Measurements from ENCODE around the gene BLOC1S2. TPM values are rescaled to one million over a fixed set of nuclear protein-coding genes. Genes with fewer than 3 reads are reported as not detected.

Gene BLOC1S2
- total and polyA plus RNA-seq, 2 of the 8 experiments (the other 6 are each of a cell fraction or from before 2014, with no cell fraction given) = 25.1 to 50.6 TPM

DNA sequence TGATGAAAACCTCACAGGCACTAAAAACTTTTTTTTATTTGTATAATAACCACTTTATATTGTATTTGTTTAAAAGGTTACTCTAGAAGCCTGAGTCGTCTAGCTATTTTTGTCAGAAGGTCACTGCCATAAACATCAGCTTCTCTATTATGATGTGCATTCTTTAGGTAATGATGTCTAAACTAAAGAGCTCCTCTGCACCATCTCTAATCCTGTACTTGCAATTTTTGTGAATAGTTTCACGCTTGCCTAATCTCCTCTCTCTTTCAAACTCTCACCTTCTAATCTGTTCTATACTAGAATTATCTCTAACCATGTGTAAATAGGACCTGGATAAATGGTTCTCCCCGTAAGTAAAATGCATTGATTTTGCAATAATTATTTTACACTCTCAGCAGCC, 46.6 kb downstream of the BLOC1S2 start:
- no peak overlapping the region for H2AK5ac ChIP-seq (ENCODE audit: low read depth, low read length)
- H4K5ac ChIP-seq (ENCODE audit: insufficient read length, low read depth, low read length) = no peak overlapping the region
- H2BK15ac ChIP-seq (ENCODE audit: low read length) = no peak overlapping the region
- 84% methylated on average over 3 of the region's 3 CpGs; no CpG with 5 or more reads in 1 of the 2 experiments for WGBS, 2 experiments (ENCODE audit: extremely low coverage in 1 of 2, insufficient coverage in 1 of 2, insufficient read length in 1 of 2, insufficient replicate concordance in 2 of 2, low coverage in 1 of 2, low lambda C conversion rate in 2 of 2, missing lambda C conversion rate in 1 of 2)
- no peaks in the 10 kb centered on the region for H3K9me3 ChIP-seq (ENCODE audit: insufficient read depth in 2 of 2, low read depth in 1 of 2, low read length in 1 of 2)
- H3K4me3 ChIP-seq (ENCODE audit: extremely low read depth in 1 of 4, insufficient read depth in 2 of 4, low read depth in 3 of 4, low read length in 4 of 4) = no peak overlapping the region
- no peak overlapping the region for H3K27ac ChIP-seq (ENCODE audit: low read depth, low read length)
- no peaks in the 10 kb centered on the region for H3K23me2 ChIP-seq (ENCODE audit: low read depth, low read length)
- H3K23ac ChIP-seq (ENCODE audit: insufficient read length) = no peak overlapping the region
- no peak overlapping the region for H3K14ac ChIP-seq (ENCODE audit: insufficient read length)
- H3K4ac ChIP-seq (replicated peaks; ENCODE audit: insufficient read length, low read depth, low read length) = no peak overlapping the region
- H2BK5ac ChIP-seq (ENCODE audit: low read depth, low read length) = no peak overlapping the region
- H2BK20ac ChIP-seq (ENCODE audit: low read length) = no peak overlapping the region
- no peak overlapping the region for H4K8ac ChIP-seq (ENCODE audit: extremely low read depth, insufficient read depth, low read length)
- no peaks in the 10 kb centered on the region for H3K4me1 ChIP-seq (replicated peaks in 1 of 4; ENCODE audit: control insufficient read depth in 3 of 4, insufficient read depth in 4 of 4, low read length in 3 of 4)
- H3K36me3 ChIP-seq (ENCODE audit: control insufficient read depth in 2 of 4, insufficient read depth in 4 of 4, low read length in 3 of 4) = peaks cover 7 to 44% (median 38%) of the 10 kb centered on the region in 4 experiments
- H2BK12ac ChIP-seq (ENCODE audit: low read depth, low read length) = no peak overlapping the region
- no peak overlapping the region for H3K56ac ChIP-seq (replicated peaks; ENCODE audit: insufficient read length, low read depth, low read length)
- POLR2A ChIA-PET (ENCODE audit: partially characterized antibody) = interaction anchor here (1.6 kb wide), 1 partner anchor 9 kb away, joined by 3 read pairs; no protein-coding TSS in a partner anchor
- FAIRE-seq (no peak), DNase-seq (ENCODE audit: low read depth in 1 of 2, low spot score in 2 of 2) (no peak)
- no peak overlapping the region for H3K4me2 ChIP-seq (ENCODE audit: insufficient read depth in 1 of 2, low read depth in 2 of 2, low read length in 2 of 2)
- no peaks in the 10 kb centered on the region for H3K79me2 ChIP-seq (ENCODE audit: control insufficient read depth in 1 of 2, insufficient read depth in 2 of 2, low read length in 2 of 2)
- H3K9ac ChIP-seq (replicated peaks in 1 of 4; ENCODE audit: extremely low read depth in 1 of 4, low read depth in 3 of 4, low read length in 3 of 4) = no peak overlapping the region
- no peaks in the 10 kb centered on the region for H3K79me1 ChIP-seq (ENCODE audit: low read depth, low read length)
- H2BK120ac ChIP-seq (replicated peaks; ENCODE audit: low read depth, low read length) = no peak overlapping the region
- H2AFZ ChIP-seq (ENCODE audit: low read length) = no peak overlapping the region
- peaks cover 0 to 2% of the 10 kb centered on the region in 2 experiments for H4K20me1 ChIP-seq (replicated peaks in 1 of 2; ENCODE audit: control insufficient read depth in 1 of 2, insufficient read depth in 2 of 2, low read length in 2 of 2)
- CTCF ChIA-PET (ENCODE audit: partially characterized antibody) = interaction anchor here (0.6 to 2.6 kb wide), 10 partner anchors 10 to 394 kb away, joined by 3 to 6 read pairs (median 4); partner anchors contain the start of gene CHUK
- H3K27me3 ChIP-seq (replicated peaks in 1 of 4; ENCODE audit: control insufficient read depth in 3 of 4, extremely low read depth in 1 of 4, insufficient read depth in 3 of 4, low read length in 3 of 4) = no peaks in the 10 kb centered on the region
- no peak overlapping the region for H3K18ac ChIP-seq (ENCODE audit: extremely low read depth, low read length)
- no peak overlapping the region for H4K91ac ChIP-seq (replicated peaks; ENCODE audit: insufficient read length, low read length)
